Measurements from ENCODE around the gene TBC1D22A. TPM values are rescaled to one million over a fixed set of nuclear protein-coding genes. Genes with fewer than 3 reads are reported as not detected.

Gene TBC1D22A
- total and polyA plus RNA-seq, 2 experiments from 2014 or later: 15.3 to 19.8 TPM

- 94% methylated on average over 15 of the region's 25 CpGs for WGBS (ENCODE audit: low lambda C conversion rate, missing lambda C conversion rate)
- no peaks in the 10 kb centered on the region for H3K9me3 ChIP-seq (ENCODE audit: low read depth)
- no peak for DNase-seq (ENCODE audit: low spot score)
- no peak overlapping the region for H3K4me3 ChIP-seq
- H3K36me3 ChIP-seq (replicated peaks; ENCODE audit: insufficient read depth, low read depth): no peaks in the 10 kb centered on the region
- H4K20me1 ChIP-seq (ENCODE audit: insufficient read depth, poor library complexity, severe bottlenecking): no peaks in the 10 kb centered on the region
- no peaks in the 10 kb centered on the region for H3K9me2 ChIP-seq (replicated peaks; ENCODE audit: insufficient read depth)
- H3K27ac ChIP-seq: no peak overlapping the region
- no peaks in the 10 kb centered on the region for H3K27me3 ChIP-seq
- H3K4me1 ChIP-seq (ENCODE audit: insufficient read depth): no peaks in the 10 kb centered on the region
- H2AFZ ChIP-seq: no peak overlapping the region
- no peaks in the 10 kb centered on the region for H3K79me2 ChIP-seq
- no peak overlapping the region for H3K4me2 ChIP-seq
- no peak for TF ChIP-seq EZH2 (IDR thresholded peaks at IDR 0.05; ENCODE audit: borderline replicate concordance)
- TF ChIP-seq EZH2phosphoT487 (IDR thresholded peaks at IDR 0.05; ENCODE audit: low read depth, severe bottlenecking, unreplicated experiment): no peak
- TF ChIP-seq, protein P1, sequence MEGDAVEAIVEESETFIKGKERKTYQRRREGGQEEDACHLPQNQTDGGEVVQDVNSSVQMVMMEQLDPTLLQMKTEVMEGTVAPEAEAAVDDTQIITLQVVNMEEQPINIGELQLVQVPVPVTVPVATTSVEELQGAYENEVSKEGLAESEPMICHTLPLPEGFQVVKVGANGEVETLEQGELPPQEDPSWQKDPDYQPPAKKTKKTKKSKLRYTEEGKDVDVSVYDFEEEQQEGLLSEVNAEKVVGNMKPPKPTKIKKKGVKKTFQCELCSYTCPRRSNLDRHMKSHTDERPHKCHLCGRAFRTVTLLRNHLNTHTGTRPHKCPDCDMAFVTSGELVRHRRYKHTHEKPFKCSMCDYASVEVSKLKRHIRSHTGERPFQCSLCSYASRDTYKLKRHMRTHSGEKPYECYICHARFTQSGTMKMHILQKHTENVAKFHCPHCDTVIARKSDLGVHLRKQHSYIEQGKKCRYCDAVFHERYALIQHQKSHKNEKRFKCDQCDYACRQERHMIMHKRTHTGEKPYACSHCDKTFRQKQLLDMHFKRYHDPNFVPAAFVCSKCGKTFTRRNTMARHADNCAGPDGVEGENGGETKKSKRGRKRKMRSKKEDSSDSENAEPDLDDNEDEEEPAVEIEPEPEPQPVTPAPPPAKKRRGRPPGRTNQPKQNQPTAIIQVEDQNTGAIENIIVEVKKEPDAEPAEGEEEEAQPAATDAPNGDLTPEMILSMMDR (IDR thresholded peaks at IDR 0.05; ENCODE audit: poor library complexity): no peak
These were observed 429.5 kb downstream of the TBC1D22A start for GRCh38 chr22:47191671-47192650.

- Histone ChIP-seq H3K9me2 (replicated peaks; ENCODE audit: insufficient read depth) (no peaks in the 10 kb centered on the region), H3K36me3 (replicated peaks; ENCODE audit: insufficient read depth, low read depth) (no peaks in the 10 kb centered on the region), H4K20me1 (ENCODE audit: insufficient read depth, poor library complexity, severe bottlenecking) (no peaks in the 10 kb centered on the region), H3K4me2 (no peak overlapping the region), H3K27me3 (no peaks in the 10 kb centered on the region), H3K79me2 (no peaks in the 10 kb centered on the region), H3K4me3 (no peak overlapping the region), H2AFZ (no peak overlapping the region), H3K27ac (no peak overlapping the region), H3K9me3 (ENCODE audit: low read depth) (no peaks in the 10 kb centered on the region), H3K4me1 (ENCODE audit: insufficient read depth) (no peaks in the 10 kb centered on the region)
- TF ChIP-seq, protein P1 (IDR thresholded peaks at IDR 0.05; ENCODE audit: poor library complexity): no peak
- no peak for TF ChIP-seq EZH2 (IDR thresholded peaks at IDR 0.05; ENCODE audit: borderline replicate concordance)
- TF ChIP-seq EZH2phosphoT487 (IDR thresholded peaks at IDR 0.05; ENCODE audit: low read depth, severe bottlenecking, unreplicated experiment): no peak
- DNase-seq (ENCODE audit: low spot score): no peak
- 92% methylated on average over 26 of the region's 32 CpGs for WGBS (ENCODE audit: low lambda C conversion rate, missing lambda C conversion rate)
These were observed 430.4 kb downstream of the TBC1D22A start for GRCh38 chr22:47192651-47193437.

DNA sequence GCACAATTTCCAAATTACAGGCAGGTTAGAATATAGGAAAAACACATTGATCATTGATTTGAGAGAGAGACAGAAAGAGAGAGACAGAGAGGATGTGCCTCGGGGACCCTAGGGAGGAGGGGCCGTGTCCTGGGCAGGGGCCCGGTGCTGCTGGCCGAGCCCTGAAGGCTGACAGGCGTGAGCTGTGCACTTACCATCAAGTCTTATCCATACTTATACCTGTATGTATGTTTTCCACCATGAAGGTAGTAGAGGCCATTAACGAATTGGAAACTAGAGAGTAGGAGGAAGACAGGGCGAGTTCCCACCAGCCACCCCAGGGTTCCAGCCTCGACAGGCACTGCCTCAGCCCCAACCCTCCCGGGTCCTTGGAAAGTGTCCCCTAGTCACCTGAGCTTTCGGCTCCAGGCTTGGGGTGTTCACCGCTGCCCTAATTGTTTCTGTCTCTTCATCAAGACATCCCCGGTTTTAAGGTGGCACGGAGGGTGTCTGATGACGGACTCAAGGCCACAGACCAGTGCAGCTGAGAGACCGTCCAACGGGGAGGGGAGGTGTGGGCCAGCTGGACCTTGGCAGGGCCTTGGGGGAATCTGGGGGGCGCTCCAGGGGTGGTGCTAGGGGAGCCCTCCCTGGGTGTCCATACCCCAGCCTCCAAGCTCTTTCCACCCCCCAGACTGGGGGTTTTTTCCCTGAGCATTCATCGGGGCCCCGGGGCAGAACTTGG, 431.3 kb downstream of the TBC1D22A start:
- no peaks in the 10 kb centered on the region for H3K4me1 ChIP-seq (ENCODE audit: insufficient read depth)
- no peak overlapping the region for H2AFZ ChIP-seq
- H4K20me1 ChIP-seq (ENCODE audit: insufficient read depth, poor library complexity, severe bottlenecking): no peaks in the 10 kb centered on the region
- no peak overlapping the region for H3K4me3 ChIP-seq
- TF ChIP-seq EZH2 (IDR thresholded peaks at IDR 0.05; ENCODE audit: borderline replicate concordance) (no peak), EZH2phosphoT487 (IDR thresholded peaks at IDR 0.05; ENCODE audit: low read depth, severe bottlenecking, unreplicated experiment) (no peak)
- TF ChIP-seq, protein P1 (IDR thresholded peaks at IDR 0.05; ENCODE audit: poor library complexity): no peak
- H3K27ac ChIP-seq: no peak overlapping the region
- H3K9me3 ChIP-seq (ENCODE audit: low read depth): no peaks in the 10 kb centered on the region
- H3K79me2 ChIP-seq: no peaks in the 10 kb centered on the region
- 89% methylated on average over 18 of the region's 19 CpGs for WGBS (ENCODE audit: low lambda C conversion rate, missing lambda C conversion rate)
- DNase-seq (ENCODE audit: low spot score): no peak
- H3K9me2 ChIP-seq (replicated peaks; ENCODE audit: insufficient read depth): no peaks in the 10 kb centered on the region
- H3K27me3 ChIP-seq: no peaks in the 10 kb centered on the region
- no peak overlapping the region for H3K4me2 ChIP-seq
- no peaks in the 10 kb centered on the region for H3K36me3 ChIP-seq (replicated peaks; ENCODE audit: insufficient read depth, low read depth)
